ENCODE results near the gene IKZF3.
A peak's percentile ranks its signal among the peaks of the same experiment; 100 is the strongest.

The IKZF3 gene

GRCh38 chr17:39757931-39758873, 105.9 kb downstream of the IKZF3 start:
- TF ChIP-seq ZIC2 (tag by site-specific recombination; IDR thresholded peaks at IDR 0.05) (peak; percentile 15; the same call in 1 of the 2 replicates), KLF16 (tag by site-specific recombination; IDR thresholded peaks at IDR 0.05) (no peak)
- no peaks in the 10 kb centered on the region for H3K36me3 ChIP-seq (ENCODE audit: control insufficient read depth in 2 of 2, insufficient read depth in 1 of 2, low read length in 2 of 2)
- no peaks in the 10 kb centered on the region for H3K4me1 ChIP-seq (ENCODE audit: control insufficient read depth, insufficient read depth, low read length)
- H3K4me3 ChIP-seq (ENCODE audit: low read depth, low read length) = no peak overlapping the region
- H3K9me3 ChIP-seq (ENCODE audit: control insufficient read depth, insufficient read depth, low read depth, low read length) = no peaks in the 10 kb centered on the region
- CTCF ChIA-PET = interaction anchor here (0.5 to 2.6 kb wide), 6 partner anchors 11 to 175 kb away, joined by 3 to 19 read pairs (median 5); partner anchors contain the start of gene MIEN1
- POLR2A ChIA-PET = interaction anchor here (1.2 kb wide), 1 partner anchor 70 kb away, joined by 3 read pairs; the partner anchor contains the start of gene PGAP3
- H3K27ac ChIP-seq (ENCODE audit: extremely low read depth, low read depth, low read length) = no peak overlapping the region

GRCh38 chr17:39757176-39757662, 106.9 kb downstream of the IKZF3 start:
- no peak for TF ChIP-seq ZNF692 (tag by site-specific recombination; IDR thresholded peaks at IDR 0.05)
- TF ChIP-seq ZIC2 (tag by site-specific recombination; IDR thresholded peaks at IDR 0.05) = no peak
- no peak for TF ChIP-seq TRIM28 (IDR thresholded peaks at IDR 0.05; ENCODE audit: borderline replicate concordance, low read length)
- no peak for TF ChIP-seq ZNF548 (tag by site-specific recombination; IDR thresholded peaks at IDR 0.05)
- no peak for TF ChIP-seq ZNF324 (tag by site-specific recombination; IDR thresholded peaks at IDR 0.05)
- no peak for TF ChIP-seq ZNF76 (tag by site-specific recombination; IDR thresholded peaks at IDR 0.05; ENCODE audit: borderline replicate concordance, low read depth)
- TF ChIP-seq ZNF600 (tag by site-specific recombination; IDR thresholded peaks at IDR 0.05) = no peak
- TF ChIP-seq ZSCAN23 (tag by site-specific recombination; IDR thresholded peaks at IDR 0.05) = no peak
- TF ChIP-seq ZBTB48 (tag by site-specific recombination; IDR thresholded peaks at IDR 0.05) = no peak
- Histone ChIP-seq H3K36me3 (ENCODE audit: control insufficient read depth in 2 of 2, insufficient read depth in 1 of 2, low read length in 2 of 2) (no peaks in the 10 kb centered on the region), H3K4me3 (ENCODE audit: low read depth, low read length) (no peak overlapping the region), H3K9me3 (ENCODE audit: control insufficient read depth, insufficient read depth, low read depth, low read length) (no peaks in the 10 kb centered on the region), H3K27ac (ENCODE audit: extremely low read depth, low read depth, low read length) (no peak overlapping the region), H3K4me1 (ENCODE audit: control insufficient read depth, insufficient read depth, low read length) (no peaks in the 10 kb centered on the region)
- POLR2A ChIA-PET = no interaction called here
- CTCF ChIA-PET = interaction anchor here (0.6 to 10.1 kb wide), 3 partner anchors 134 to 237 kb away, joined by 3 to 140 read pairs (median 5); partner anchors contain the start of gene PPP1R1B

DNA sequence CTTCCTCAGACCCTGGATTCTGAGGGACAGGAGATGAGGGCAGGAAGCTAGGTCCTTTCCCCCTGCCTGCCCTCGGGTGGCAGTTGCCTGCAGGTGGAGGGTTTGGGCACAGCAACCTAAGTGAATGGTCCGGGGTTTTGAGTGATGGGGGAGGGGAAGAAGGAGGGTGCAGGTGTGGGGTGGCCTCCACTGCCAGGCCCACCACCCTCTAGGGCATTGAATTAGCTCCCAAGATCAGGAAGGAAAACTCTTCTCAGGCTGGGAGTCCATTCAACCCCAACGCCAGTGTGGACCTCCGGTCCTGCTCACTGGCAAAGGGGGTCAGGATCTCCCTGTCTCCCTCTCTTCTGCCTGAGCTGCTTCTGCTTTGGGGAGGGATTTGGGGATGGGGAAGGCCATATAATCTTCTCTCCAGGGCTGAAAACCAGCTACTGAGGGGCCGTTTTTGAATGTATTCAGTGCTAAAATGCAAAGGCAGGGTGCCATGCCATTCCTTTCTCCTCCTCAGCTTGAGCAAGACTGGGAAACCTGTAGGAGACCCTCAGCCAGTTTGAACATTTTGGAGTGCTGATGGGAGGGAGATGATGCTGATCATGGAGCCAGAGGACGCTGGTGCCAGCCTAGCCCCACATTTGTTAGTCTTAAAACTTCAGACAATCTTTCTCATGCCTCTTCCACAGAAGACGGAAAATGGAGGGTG, 107.6 kb downstream of the IKZF3 start:
- no peak for TF ChIP-seq ZBTB1 (tag by site-specific recombination; IDR thresholded peaks at IDR 0.05)
- TF ChIP-seq ZSCAN23 (tag by site-specific recombination; IDR thresholded peaks at IDR 0.05) = no peak
- Histone ChIP-seq H3K27ac (ENCODE audit: extremely low read depth, low read depth, low read length) (no peak overlapping the region; the same call in 1 of the 2 replicates), H3K4me1 (ENCODE audit: control insufficient read depth, insufficient read depth, low read length) (no peaks in the 10 kb centered on the region), H3K36me3 (ENCODE audit: control insufficient read depth in 2 of 2, insufficient read depth in 1 of 2, low read length in 2 of 2) (no peaks in the 10 kb centered on the region), H3K9me3 (ENCODE audit: control insufficient read depth, insufficient read depth, low read depth, low read length) (no peaks in the 10 kb centered on the region), H3K4me3 (ENCODE audit: low read depth, low read length) (no peak overlapping the region)
- POLR2A ChIA-PET = no interaction called here
- CTCF ChIA-PET = interaction anchor here (0.6 to 10.1 kb wide), 7 partner anchors 27 to 505 kb away, joined by 3 to 140 read pairs (median 4); partner anchors contain the start of gene PPP1R1B

GRCh38 chr17:39755554-39756379, 108.3 kb downstream of the IKZF3 start:
- POLR2A ChIA-PET = interaction anchor here (0.7 to 1.4 kb wide), 3 partner anchors 8 to 208 kb away, joined by 3 to 5 read pairs (median 4); partner anchors contain the start of gene PGAP3
- Histone ChIP-seq H3K27ac (ENCODE audit: extremely low read depth, low read depth, low read length) (peak overlapping the region; percentile 87; the same call in 1 of the 2 replicates), H3K36me3 (ENCODE audit: control insufficient read depth in 2 of 2, insufficient read depth in 1 of 2, low read length in 2 of 2) (no peaks in the 10 kb centered on the region), H3K9me3 (ENCODE audit: control insufficient read depth, insufficient read depth, low read depth, low read length) (no peaks in the 10 kb centered on the region), H3K4me1 (ENCODE audit: control insufficient read depth, insufficient read depth, low read length) (no peaks in the 10 kb centered on the region), H3K4me3 (ENCODE audit: low read depth, low read length) (no peak overlapping the region)
- CTCF ChIA-PET = interaction anchor here (0.6 to 10.1 kb wide), 16 partner anchors 14 to 665 kb away, joined by 3 to 140 read pairs (median 4); partner anchors contain the start of genes ERBB2, MIEN1 and PPP1R1B
- no peak for TF ChIP-seq MEIS1 (CRISPR knock-in tag; IDR thresholded peaks at IDR 0.05; ENCODE audit: borderline replicate concordance)
- peak; percentile 28; the same call in 1 of the 2 replicates for TF ChIP-seq GLIS2 (tag by site-specific recombination; IDR thresholded peaks at IDR 0.05)
- peak; percentile 92 for TF ChIP-seq ZFHX2 (tag by site-specific recombination; conservative IDR thresholded peaks at IDR 0.05)
- peak; percentile 86 for TF ChIP-seq EGR2 (tag by site-specific recombination; IDR thresholded peaks at IDR 0.05; ENCODE audit: low read depth)
- TF ChIP-seq ZNF350 (tag by site-specific recombination; IDR thresholded peaks at IDR 0.05) = no peak
- no peak for TF ChIP-seq ZNF302 (tag by site-specific recombination; IDR thresholded peaks at IDR 0.05; ENCODE audit: low read depth)
- TF ChIP-seq, protein P1, sequence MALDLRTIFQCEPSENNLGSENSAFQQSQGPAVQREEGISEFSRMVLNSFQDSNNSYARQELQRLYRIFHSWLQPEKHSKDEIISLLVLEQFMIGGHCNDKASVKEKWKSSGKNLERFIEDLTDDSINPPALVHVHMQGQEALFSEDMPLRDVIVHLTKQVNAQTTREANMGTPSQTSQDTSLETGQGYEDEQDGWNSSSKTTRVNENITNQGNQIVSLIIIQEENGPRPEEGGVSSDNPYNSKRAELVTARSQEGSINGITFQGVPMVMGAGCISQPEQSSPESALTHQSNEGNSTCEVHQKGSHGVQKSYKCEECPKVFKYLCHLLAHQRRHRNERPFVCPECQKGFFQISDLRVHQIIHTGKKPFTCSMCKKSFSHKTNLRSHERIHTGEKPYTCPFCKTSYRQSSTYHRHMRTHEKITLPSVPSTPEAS (tag by site-specific recombination; IDR thresholded peaks at IDR 0.05) = peak; percentile 63; the same call in 1 of the 2 replicates
- TF ChIP-seq ZBTB20 (tag by site-specific recombination; IDR thresholded peaks at IDR 0.05) = no peak
